Measurements from ENCODE around the gene VILL. TPM values are rescaled to one million over a fixed set of nuclear protein-coding genes. Genes with fewer than 3 reads are reported as not detected.

Gene VILL
- total and polyA plus RNA-seq, 2 of the 8 experiments (the other 6 are each of a cell fraction or from before 2014, with no cell fraction given), result 4.1 to 4.2 TPM

DNA sequence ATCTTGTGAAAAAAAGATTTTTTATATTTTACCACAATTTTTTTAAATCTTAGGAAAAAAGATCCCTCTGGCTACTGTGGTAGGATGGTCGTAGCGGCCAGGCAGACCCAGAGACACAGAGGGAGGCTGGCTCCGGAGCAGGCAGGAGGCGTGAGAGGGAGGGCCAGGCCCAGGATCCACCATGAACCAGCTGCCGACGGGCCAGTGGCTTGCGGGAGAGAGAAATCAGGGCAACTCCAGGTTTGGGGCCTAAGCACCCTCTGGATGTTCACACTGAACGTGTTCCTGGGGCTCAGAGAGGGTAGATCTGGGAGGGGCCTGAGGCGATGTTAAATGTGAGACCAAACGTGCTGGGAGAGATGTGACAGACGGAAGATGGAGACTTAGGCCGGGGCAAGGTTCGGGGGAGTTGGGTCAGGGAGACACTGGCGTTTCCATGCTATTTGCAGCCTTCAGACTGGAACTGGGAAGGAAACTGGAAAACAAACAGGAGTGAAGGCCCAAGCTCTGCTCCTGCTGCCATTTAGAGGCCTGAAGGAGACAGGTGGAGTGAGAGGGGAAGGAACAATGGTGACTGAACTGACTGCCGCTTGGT is 1.6 kb upstream of the VILL start (continued):
- no peak for TF ChIP-seq CHD7 (IDR thresholded peaks at IDR 0.05; ENCODE audit: insufficient replicate concordance, low read length)
